ENCODE measurements around the gene HDGFL3. TPM values are rescaled to one million over a fixed set of nuclear protein-coding genes. Genes with fewer than 3 reads are reported as not detected.

HDGFL3 gene
- total and polyA plus RNA-seq, 2 experiments from 2014 or later, result 68.6 to 135 TPM

DNA sequence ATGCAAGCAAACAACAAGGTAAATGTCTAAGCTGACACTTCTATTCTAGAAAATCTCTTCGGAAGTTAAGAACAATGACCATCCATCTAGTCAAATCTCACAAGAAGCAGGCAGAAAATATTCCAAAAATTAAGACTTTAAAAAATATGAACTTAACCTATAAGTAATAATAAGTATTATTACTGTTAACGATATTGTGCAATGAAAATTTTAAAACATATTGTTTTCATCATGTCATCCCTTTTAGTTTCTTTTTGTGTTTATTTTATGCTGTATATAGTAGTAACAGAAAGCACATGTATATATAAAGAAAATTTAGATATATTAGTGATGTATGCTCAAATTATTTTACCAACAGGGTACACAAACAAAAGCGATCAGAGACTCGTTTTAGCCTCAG is 4.1 kb downstream of the HDGFL3 start:
- no peak overlapping the region for H2AFZ ChIP-seq
- no peak overlapping the region for H3K4me2 ChIP-seq
- no peak overlapping the region for H3K4me3 ChIP-seq
- H4K20me1 ChIP-seq (replicated peaks; ENCODE audit: insufficient read depth), result peaks cover 19% of the 10 kb centered on the region
- TF ChIP-seq, protein P1, sequence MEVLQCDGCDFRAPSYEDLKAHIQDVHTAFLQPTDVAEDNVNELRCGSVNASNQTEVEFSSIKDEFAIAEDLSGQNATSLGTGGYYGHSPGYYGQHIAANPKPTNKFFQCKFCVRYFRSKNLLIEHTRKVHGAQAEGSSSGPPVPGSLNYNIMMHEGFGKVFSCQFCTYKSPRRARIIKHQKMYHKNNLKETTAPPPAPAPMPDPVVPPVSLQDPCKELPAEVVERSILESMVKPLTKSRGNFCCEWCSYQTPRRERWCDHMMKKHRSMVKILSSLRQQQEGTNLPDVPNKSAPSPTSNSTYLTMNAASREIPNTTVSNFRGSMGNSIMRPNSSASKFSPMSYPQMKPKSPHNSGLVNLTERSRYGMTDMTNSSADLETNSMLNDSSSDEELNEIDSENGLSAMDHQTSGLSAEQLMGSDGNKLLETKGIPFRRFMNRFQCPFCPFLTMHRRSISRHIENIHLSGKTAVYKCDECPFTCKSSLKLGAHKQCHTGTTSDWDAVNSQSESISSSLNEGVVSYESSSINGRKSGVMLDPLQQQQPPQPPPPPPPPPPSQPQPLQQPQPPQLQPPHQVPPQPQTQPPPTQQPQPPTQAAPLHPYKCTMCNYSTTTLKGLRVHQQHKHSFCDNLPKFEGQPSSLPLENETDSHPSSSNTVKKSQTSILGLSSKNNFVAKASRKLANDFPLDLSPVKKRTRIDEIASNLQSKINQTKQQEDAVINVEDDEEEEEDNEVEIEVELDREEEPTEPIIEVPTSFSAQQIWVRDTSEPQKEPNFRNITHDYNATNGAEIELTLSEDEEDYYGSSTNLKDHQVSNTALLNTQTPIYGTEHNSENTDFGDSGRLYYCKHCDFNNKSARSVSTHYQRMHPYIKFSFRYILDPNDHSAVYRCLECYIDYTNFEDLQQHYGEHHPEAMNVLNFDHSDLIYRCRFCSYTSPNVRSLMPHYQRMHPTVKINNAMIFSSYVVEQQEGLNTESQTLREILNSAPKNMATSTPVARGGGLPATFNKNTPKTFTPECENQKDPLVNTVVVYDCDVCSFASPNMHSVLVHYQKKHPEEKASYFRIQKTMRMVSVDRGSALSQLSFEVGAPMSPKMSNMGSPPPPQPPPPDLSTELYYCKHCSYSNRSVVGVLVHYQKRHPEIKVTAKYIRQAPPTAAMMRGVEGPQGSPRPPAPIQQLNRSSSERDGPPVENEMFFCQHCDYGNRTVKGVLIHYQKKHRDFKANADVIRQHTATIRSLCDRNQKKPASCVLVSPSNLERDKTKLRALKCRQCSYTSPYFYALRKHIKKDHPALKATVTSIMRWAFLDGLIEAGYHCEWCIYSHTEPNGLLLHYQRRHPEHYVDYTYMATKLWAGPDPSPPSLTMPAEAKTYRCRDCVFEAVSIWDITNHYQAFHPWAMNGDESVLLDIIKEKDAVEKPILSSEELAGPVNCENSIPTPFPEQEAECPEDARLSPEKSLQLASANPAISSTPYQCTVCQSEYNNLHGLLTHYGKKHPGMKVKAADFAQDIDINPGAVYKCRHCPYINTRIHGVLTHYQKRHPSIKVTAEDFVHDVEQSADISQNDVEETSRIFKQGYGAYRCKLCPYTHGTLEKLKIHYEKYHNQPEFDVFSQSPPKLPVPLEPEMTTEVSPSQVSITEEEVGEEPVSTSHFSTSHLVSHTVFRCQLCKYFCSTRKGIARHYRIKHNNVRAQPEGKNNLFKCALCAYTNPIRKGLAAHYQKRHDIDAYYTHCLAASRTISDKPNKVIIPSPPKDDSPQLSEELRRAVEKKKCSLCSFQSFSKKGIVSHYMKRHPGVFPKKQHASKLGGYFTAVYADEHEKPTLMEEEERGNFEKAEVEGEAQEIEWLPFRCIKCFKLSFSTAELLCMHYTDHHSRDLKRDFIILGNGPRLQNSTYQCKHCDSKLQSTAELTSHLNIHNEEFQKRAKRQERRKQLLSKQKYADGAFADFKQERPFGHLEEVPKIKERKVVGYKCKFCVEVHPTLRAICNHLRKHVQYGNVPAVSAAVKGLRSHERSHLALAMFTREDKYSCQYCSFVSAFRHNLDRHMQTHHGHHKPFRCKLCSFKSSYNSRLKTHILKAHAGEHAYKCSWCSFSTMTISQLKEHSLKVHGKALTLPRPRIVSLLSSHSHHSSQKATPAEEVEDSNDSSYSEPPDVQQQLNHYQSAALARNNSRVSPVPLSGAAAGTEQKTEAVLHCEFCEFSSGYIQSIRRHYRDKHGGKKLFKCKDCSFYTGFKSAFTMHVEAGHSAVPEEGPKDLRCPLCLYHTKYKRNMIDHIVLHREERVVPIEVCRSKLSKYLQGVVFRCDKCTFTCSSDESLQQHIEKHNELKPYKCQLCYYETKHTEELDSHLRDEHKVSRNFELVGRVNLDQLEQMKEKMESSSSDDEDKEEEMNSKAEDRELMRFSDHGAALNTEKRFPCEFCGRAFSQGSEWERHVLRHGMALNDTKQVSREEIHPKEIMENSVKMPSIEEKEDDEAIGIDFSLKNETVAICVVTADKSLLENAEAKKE (CRISPR knock-in tag; IDR thresholded peaks at IDR 0.05), result no peak
- TF ChIP-seq, protein P2, sequence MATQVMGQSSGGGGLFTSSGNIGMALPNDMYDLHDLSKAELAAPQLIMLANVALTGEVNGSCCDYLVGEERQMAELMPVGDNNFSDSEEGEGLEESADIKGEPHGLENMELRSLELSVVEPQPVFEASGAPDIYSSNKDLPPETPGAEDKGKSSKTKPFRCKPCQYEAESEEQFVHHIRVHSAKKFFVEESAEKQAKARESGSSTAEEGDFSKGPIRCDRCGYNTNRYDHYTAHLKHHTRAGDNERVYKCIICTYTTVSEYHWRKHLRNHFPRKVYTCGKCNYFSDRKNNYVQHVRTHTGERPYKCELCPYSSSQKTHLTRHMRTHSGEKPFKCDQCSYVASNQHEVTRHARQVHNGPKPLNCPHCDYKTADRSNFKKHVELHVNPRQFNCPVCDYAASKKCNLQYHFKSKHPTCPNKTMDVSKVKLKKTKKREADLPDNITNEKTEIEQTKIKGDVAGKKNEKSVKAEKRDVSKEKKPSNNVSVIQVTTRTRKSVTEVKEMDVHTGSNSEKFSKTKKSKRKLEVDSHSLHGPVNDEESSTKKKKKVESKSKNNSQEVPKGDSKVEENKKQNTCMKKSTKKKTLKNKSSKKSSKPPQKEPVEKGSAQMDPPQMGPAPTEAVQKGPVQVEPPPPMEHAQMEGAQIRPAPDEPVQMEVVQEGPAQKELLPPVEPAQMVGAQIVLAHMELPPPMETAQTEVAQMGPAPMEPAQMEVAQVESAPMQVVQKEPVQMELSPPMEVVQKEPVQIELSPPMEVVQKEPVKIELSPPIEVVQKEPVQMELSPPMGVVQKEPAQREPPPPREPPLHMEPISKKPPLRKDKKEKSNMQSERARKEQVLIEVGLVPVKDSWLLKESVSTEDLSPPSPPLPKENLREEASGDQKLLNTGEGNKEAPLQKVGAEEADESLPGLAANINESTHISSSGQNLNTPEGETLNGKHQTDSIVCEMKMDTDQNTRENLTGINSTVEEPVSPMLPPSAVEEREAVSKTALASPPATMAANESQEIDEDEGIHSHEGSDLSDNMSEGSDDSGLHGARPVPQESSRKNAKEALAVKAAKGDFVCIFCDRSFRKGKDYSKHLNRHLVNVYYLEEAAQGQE (IDR thresholded peaks at IDR 0.05; ENCODE audit: unreplicated experiment), result no peak
- no peak for TF ChIP-seq ZNF331 (CRISPR knock-in tag; IDR thresholded peaks at IDR 0.05; ENCODE audit: low read depth)
- no peak for TF ChIP-seq POLR2AphosphoS5 (IDR thresholded peaks at IDR 0.05; ENCODE audit: low read depth)
- TF ChIP-seq, protein P3, sequence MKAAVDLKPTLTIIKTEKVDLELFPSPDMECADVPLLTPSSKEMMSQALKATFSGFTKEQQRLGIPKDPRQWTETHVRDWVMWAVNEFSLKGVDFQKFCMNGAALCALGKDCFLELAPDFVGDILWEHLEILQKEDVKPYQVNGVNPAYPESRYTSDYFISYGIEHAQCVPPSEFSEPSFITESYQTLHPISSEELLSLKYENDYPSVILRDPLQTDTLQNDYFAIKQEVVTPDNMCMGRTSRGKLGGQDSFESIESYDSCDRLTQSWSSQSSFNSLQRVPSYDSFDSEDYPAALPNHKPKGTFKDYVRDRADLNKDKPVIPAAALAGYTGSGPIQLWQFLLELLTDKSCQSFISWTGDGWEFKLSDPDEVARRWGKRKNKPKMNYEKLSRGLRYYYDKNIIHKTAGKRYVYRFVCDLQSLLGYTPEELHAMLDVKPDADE (IDR thresholded peaks at IDR 0.05), result no peak
- TF ChIP-seq ZNF114 (CRISPR knock-in tag; IDR thresholded peaks at IDR 0.05), result no peak
- TF ChIP-seq EZH2phosphoT487 (IDR thresholded peaks at IDR 0.05; ENCODE audit: unreplicated experiment), result no peak
- no peak for TF ChIP-seq CREB1 (CRISPR knock-in tag; IDR thresholded peaks at IDR 0.05; ENCODE audit: low read depth)
- H3K27me3 Mint-ChIP-seq (ENCODE audit: insufficient read depth, low read depth, poor library complexity), result peaks cover 2% of the 10 kb centered on the region
- no peaks in the 10 kb centered on the region for H3K27me3 ChIP-seq (ENCODE audit: insufficient read depth)
- ATAC-seq (no peak), DNase-seq (ENCODE audit: low spot score) (no peak)
- no peak overlapping the region for H3K27ac ChIP-seq (ENCODE audit: low read depth)
- H3K9me3 Mint-ChIP-seq, result peaks cover 2% of the 10 kb centered on the region; the same call in 1 of the 3 replicates
- H3F3A ChIP-seq (replicated peaks; ENCODE audit: low read depth), result peaks cover 2% of the 10 kb centered on the region; the same call in 1 of the 2 replicates
- H3K4me3 Mint-ChIP-seq, result no peak overlapping the region
- H3K9me2 ChIP-seq (ENCODE audit: insufficient read depth), result no peaks in the 10 kb centered on the region
- no peak overlapping the region for H3K27ac Mint-ChIP-seq
- H3K79me2 ChIP-seq (replicated peaks; ENCODE audit: insufficient read depth), result peaks cover 83% of the 10 kb centered on the region
- H3K36me3 Mint-ChIP-seq (ENCODE audit: low read depth), result peaks cover 8% of the 10 kb centered on the region
- H3K36me3 ChIP-seq (ENCODE audit: insufficient read depth), result no peaks in the 10 kb centered on the region
- peaks cover 41% of the 10 kb centered on the region for H3K4me1 Mint-ChIP-seq
- peaks cover 32% of the 10 kb centered on the region for H3K4me1 ChIP-seq (ENCODE audit: insufficient read depth)
